Embryonic facial prominence (tissue), 1 donor: ENCODE data around the gene HNRNPA2B1.
"Not testable (repeated sequence)": the region's sequence is repeated elsewhere in the genome, so short reads cannot be mapped to it uniquely, and the experiment has no call there.

Experiments
- DNase-seq: peaks from one replicate; pipeline ENCODE4 v3.0.0-alpha.2; 2016; ENCODE audit errors: extremely low spot score

Gene HNRNPA2B1

DNA sequence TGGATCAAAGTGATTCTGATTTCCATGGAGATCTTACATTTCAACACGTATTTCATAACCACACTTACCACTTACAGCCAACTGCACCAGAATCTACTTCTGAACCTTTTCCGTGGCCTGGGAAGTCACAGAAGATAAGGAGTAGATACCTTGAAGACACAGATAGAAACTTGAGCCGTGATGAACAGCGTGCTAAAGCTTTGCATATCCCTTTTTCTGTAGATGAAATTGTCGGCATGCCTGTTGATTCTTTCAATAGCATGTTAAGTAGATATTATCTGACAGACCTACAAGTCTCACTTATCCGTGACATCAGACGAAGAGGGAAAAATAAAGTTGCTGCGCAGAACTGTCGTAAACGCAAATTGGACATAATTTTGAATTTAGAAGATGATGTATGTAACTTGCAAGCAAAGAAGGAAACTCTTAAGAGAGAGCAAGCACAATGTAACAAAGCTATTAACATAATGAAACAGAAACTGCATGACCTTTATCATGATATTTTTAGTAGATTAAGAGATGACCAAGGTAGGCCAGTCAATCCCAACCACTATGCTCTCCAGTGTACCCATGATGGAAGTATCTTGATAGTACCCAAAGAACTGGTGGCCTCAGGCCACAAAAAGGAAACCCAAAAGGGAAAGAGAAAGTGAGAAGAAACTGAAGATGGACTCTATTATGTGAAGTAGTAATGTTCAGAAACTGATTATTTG is 15.3 kb downstream of the HNRNPA2B1 start:
- no peak for DNase-seq

DNA sequence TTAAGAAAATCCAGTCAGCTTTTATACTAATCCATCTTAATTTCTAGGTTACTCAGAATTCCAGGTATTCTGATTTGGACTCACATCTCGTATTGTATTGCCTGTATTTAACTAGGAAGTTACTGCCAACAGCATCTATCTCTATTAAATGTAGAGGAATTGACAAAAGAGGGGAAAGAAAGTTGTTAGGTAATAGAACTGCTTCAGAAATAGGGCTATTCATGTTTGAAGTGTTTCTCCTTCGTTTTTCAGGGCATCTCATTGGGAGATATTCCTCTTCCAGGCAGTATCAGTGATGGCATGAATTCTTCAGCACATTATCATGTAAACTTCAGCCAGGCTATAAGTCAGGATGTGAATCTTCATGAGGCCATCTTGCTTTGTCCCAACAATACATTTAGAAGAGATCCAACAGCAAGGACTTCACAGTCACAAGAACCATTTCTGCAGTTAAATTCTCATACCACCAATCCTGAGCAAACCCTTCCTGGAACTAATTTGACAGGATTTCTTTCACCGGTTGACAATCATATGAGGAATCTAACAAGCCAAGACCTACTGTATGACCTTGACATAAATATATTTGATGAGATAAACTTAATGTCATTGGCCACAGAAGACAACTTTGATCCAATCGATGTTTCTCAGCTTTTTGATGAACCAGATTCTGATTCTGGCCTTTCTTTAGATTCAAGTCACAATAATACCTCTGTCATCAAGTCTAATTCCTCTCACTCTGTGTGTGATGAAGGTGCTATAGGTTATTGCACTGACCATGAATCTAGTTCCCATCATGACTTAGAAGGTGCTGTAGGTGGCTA is 16.1 kb downstream of the HNRNPA2B1 start:
- not testable (repeated sequence) for DNase-seq

DNA sequence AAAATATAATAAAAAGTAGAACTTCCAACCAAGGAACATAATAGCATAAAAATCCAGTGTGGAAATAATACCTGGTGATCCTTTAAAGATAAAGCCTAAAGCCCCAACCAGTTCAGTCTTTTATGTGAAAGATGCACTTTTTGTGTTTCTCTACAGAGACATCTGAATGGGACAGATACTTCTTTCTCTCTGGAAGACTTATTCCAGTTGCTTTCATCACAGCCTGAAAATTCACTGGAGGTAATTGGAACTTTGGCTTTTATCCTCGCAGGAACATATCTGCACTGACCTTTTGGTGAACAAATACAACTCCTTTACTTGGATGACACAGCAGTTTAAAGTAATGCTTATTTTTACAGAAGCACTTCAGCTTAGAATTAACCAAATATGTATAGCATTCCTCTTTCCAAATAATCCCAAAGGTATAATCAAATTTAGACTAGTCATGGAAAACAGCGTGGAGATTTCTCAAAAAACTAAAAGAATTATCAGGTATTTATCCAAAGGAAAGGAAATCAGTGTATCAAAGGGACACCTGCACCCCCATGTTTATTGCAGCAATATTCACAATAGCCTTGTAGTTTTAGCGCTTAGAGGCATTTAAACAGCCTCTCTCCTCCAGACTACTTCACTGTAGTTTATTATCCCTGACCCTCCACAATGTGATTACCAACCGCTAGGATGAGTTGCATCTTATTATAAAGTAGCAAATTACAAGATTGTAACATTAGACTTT is 16.8 kb downstream of the HNRNPA2B1 start:
- no peak for DNase-seq

DNA sequence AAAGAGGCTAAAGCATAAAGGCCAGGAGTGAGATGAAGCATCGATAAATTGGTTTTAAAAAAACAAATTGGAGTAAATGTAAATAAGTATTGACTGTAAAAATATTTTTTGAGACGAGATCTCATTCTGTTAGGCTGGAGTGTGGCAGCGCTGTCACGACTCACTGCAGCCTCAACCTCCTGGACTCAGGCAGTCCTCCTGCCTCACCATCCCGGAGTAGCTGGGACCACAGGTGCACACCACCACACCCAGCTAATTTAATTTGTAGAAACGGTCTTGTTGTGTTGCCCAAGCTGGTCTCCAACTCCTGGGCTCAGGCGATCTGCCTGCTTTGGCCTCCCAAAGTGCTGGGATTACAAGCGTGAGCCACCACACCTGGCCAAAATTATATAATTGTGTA is 17.8 kb downstream of the HNRNPA2B1 start:
- DNase-seq, result no peak

DNA sequence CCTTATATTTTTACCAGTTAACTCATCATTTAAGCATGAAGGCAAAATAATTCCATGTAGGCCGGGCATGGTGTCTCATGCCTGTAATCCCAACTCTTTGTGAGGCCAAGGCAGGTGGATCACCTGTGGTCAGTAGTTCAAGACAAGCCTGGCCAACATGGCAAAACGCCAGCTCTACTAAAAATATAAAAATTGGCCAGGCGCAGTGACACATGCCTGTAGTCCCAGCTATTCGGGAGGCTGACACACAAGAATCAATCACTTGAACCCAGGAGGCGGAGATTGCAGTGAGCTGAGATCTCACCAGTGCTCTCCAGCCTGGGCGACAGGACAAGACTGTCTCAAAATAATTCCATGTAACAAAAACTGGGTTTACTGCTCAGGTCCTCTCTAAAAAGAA is 18.3 kb downstream of the HNRNPA2B1 start:
- DNase-seq, result no peak

DNA sequence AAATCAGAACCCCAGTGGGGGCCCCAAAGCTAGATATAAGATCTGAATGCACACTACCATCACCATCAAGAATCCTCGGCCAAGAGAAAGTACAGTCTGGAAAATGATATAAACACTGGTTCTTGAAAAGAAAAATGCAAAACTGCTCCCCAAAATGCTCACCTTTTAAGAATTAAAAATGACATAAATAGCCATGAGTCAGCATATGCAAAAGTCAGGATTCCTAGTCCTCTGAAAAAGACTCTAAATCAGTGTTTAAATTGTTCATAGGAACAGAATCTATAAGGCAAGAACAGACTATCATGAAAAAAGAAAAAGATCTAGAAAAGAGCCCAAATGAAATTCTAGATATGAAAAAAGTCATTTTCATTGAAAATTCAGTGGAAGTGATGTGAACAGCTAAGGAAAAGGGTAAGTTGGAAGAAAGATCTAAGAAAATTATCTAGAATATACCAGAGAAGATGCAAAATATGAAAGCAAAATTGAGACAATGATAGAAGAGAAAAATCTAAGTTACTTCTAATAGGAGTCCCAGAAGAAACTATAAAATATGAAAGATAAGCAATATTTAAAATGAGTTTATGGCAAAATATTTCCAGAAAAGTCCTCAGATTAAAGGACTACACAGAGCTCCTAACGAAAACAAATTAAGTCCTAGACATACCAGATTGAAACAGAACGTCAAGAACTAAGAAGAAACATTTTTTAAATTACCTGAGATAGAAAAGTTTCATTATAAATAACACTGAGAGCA is 18.9 kb downstream of the HNRNPA2B1 start:
- DNase-seq, result no peak

DNA sequence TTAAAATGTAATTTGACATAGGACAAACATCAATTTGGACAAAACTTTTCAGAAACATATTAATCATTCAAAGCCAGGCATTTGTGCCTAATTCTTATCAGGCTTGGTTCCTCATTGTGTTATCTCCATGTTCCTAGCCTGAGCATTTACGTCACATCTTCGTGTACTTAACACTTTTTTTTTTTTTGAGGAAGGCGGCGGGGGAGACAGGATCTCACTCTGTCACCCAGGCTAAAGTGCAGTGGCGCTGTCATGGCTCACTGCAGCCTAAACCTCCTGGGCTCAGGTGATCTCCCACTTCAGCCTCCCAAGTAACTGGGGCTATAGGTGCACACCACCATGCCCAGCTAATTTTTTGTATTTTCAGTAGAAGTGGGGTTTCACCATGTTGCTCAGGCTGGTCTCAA is 19.8 kb downstream of the HNRNPA2B1 start:
- DNase-seq, result no peak

DNA sequence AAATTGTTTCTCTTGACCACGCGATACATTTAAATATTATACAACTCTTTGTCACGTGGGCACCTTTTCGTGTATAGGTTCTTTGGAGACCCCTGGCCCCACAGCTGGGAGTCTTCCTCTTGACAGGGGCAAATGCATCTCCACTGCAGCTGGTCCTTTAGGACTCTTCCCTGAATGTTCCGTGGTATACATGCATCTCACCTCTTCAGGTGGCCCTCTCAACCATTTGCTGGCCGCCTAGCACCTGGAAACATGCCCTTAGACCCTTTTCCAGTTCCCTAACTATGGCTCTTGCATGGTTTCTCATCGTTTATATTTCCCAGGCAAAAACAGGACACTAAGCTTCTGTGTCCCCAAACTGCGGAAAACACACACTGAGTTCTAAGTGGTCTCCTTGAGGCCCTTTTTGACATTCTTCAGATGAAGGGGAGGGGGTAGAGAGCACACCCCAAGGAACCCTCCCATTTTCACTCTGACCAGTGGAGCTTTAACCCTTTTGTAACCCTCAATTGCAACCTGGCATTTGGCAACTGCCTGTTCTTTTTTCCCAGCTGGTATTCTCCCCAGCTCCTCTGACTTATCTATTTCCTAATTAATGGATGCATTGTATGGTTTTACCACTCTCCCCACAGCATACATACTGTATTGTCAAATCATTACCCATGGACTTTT is 20.6 kb downstream of the HNRNPA2B1 start:
- DNase-seq, result no peak

DNA sequence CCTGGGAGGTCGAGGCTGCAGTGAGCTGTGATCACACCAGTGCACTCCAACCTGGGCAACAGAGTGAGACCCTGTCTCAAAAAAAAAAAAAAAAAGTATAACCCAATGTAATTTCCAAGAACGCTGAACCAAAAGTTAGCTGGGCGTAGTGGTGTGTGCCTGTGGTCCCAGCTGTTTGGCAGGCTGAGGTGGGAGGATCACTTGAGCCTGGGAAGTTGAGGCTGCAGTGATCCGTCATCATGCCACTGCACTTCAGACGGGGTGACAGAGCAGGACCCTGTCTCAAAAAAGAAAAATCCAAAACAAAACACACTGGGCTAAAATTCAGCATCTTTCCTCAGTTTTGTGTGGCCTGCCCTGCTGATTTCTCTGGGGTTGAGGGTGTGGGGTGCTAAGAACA is 21.1 kb downstream of the HNRNPA2B1 start:
- no peak for DNase-seq

DNA sequence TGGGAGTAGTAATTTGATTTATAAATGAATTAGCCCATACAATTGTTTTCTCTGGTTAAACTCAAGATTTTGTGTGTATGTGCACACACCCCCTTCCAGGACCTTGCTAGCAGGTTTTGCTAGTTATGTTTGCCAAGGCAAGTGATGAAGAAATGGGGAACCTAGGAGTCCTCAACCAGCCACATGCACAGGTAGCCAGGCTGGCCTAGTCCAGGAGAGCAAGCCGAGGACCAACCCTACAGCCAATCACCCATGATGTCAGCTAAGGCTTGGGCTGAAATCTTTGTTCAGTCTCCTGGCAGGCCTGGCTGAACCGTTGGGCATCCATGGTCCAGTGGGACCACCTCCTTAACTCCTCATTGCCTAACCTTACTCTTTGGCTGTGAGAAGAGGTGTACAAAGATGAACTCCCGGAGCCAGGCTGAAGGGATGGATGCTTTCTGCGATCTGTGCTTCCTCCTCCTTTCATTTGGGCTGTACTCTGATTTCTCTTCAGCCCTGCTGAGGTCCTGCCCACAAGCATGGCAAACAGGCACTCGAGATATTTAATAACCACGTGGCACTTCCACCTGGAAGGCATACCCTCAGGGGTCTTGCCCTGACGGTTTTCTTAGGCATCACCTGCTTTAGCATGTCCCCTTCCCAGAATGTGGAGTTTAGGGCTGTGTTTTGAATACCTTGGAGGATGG is 22.1 kb downstream of the HNRNPA2B1 start:
- DNase-seq, result no peak

DNA sequence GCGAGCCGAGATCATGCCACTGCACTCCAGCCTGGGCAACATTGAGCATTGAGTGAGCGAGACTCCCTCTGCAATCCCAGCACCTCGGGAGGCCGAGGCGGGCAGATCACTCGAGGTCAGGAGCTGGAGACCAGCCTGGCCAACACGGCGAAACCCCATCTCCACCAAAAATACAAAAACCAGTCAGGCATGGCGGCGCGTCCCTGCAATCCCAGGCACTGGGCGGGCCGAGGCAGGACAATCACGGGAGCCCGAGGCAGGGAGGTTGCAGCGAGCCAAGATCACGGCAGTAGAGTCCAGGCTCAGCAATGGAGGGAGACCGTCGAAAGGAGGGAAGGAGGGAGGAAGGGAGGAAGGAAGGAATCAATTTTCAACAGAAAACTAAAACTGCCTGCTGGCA is 23.3 kb downstream of the HNRNPA2B1 start:
- DNase-seq, result not testable (repeated sequence)

DNA sequence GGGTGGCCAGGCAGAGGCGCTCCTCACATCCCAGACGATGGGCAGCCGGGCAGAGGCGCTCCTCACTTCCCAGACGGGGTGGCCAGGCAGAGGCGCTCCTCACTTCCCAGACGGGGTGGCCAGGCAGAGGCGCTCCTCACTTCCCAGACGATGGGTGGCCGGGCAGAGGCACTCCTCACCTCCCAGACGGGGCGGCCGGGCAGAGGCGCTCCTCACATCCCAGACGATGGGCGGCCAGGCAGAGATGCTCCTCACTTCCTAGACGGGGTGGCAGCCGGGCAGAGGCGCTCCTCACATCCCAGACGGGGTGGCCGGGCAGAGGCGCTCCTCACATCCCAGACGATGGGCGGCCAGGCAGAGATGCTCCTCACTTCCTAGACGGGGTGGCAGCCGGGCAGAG is 23.9 kb downstream of the HNRNPA2B1 start:
- DNase-seq, result not testable (repeated sequence)

DNA sequence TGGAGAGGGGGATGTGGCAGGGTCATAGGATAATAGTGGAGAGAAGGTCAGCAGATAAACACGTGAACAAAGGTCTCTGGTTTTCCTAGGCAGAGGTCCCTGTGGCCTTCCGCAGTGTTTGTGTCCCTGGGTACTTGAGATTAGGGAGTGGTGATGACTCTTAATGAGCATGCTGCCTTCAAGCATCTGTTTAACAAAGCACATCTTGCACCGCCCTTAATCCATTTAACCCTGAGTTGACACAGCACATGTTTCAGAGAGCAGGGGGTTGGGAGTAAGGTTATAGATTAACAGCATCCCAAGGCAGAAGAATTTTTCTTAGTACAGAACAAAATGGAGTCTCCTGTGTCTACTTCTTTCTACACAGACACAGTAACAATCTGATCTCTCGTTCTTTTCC is 24.6 kb downstream of the HNRNPA2B1 start:
- not testable (repeated sequence) for DNase-seq

DNA sequence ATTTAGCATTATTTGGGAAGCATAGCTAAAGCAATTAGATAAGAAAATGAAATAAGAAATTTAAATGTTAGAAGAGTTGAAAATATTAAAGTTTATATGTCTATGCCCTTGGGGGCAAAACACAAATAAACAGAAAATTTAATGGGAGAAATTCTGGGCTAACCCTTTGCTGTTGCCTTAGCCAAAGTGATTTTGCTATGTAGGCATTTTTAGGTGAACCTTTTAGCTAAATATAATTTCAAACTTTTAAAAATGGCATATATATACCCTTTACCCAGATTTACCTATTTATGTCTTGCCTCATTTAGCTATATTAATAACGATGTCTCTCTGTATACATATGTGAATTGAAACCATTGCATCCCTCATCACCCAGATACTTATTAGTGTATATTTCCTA is 28.5 kb downstream of the HNRNPA2B1 start:
- no peak for DNase-seq

DNA sequence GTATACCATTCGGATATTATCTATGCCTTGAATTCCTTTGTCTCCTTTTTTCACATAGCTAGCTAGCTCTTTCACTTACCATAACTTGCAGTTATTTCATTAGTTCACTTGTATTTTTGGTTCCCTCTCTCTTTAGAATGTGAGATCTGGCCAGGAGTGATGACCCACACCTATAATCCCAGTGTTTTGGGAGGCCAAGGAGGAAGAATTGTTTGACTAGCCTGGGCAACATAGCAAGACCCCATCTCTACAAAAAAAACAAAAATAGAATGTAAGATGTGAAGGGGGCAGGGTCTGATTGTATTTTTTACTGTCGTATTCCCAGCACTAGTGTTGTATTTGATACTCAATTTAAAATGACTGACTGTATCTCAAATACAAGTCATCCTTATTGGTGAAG is 28.9 kb downstream of the HNRNPA2B1 start:
- no peak for DNase-seq

DNA sequence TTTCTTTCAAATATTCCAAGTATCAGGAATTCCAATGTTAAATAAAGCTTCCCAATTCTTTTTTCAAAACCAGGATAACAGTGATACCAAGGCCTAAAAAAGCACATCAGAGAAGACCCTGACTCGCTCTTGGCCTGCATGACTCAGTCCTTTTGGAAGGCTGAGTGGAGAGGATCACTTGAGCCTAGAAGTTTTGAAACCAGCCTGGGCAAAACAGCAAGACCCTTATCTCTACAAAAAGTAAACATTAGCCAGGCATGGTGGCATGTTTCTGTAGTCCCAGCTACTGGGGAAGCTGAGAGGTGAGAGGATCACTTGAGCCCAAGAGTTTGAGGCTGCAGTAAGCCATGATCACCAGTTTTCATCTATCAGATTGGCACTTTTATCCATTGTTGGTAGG is 29.9 kb downstream of the HNRNPA2B1 start:
- DNase-seq, result no peak

DNA sequence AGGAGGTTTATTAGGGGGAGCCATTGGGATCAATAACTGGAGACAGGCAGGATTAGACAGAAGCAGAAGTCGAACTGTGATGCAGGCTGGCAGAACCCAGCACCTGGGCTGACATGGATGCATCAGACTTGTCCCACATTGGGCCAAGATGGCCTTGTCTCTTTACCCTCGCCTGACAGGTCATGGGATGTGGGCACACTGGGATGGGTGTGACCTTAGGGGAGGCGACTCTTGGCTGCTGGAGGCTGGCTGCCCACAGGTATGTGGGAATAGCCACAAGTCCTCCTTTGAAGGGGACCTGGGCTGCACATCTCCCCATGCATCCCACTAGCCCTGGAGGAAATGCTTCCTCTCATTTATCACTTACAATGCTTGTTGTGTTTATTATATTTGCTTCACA is 31.3 kb downstream of the HNRNPA2B1 start:
- DNase-seq, result no peak

DNA sequence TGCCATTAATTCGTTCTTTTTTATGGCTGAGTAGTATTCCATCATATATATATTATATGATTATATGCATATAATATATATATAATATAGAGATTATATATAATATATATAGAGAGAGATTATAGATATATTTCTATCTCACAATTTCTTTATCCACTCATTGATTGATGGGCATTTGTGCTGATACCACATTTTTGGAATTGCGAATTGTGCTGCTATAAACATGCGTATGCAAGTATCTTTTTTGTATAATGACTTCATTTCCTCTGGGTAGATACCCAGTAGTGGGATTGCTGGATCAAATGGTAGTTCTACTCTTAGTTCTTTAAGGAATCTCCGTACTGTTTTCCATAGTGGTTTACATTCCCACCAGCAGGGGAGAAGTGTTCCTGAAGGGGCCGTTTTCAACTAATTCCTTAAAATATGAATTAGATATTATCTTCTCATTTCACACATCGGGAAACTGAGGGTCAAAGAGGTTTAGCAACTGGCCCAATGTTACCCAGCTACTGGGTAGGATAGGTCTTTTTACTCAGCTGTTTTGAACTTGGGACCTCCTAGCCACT is 32.0 kb downstream of the HNRNPA2B1 start:
- DNase-seq, result no peak

DNA sequence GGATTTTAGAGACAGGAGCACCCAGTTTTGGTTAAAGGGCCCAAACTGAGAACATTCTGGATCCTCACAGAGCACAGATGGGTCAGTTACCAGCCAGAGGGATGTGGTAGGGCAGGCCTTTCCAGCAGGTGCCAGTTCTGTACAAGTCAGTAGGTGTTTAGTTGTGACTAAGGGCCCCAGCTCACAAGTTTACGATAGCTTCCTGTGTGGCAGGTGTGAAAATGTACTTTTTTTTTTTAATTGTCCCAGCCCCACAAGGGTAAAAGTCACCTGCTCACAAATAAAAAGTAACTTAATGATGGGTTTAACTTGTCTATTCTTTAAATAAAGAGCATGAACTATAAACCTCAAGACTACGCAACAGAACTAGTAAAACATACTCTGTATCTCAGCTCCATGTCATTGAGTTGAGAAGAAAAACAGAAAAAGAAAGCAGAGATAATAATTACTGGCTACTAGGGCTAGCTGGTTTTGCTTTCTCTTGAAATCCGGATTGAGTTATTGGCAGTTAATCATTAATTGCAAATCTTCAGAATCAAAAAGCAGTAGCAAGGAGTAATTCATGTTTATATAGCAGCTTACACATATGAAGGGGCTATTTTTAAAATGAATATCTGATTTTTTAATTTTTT is 33.1 kb downstream of the HNRNPA2B1 start:
- DNase-seq, result no peak
